Activated B cell treated with CpG ODN at 0.5 μM for 24 hours (primary cell): ENCODE data around the gene ATOX1. TPM values are rescaled to one million over a fixed set of nuclear protein-coding genes. Genes with fewer than 3 reads are reported as not detected.

Experiments
- ATAC-seq: fragments of 200-7000 bp; cut with Tn5 transposase; one replicate; pipeline ENCODE4 v1.10.0; 2021; ENCODE audit warnings: low read depth, mild to moderate bottlenecking, moderate library complexity
- CTCF ChIA-PET: fragments of 350-600 bp; sonication (Branson Sonifier 250); formaldehyde crosslinking; loops from one replicate; lab custom pipeline; 2021; ENCODE audit warnings: antibody characterized with exemption; lab: Charles Lee
- POLR2A ChIA-PET: fragments of 350-600 bp; sonication (Branson Sonifier 250); formaldehyde crosslinking; loops from one replicate; lab custom pipeline; 2021; ENCODE audit warnings: antibody characterized with exemption; lab: Charles Lee
- DNase-seq: peaks from one replicate; pipeline ENCODE4 v3.0.0; 2022
- H3K27ac Mint-ChIP-seq: one replicate; pipeline ENCODE4 v1.8.0; 2020; ENCODE audit warnings: mixed read lengths
- H3K27me3 Mint-ChIP-seq: one replicate; pipeline ENCODE4 v1.8.0; 2021; ENCODE audit warnings: mixed read lengths
- H3K36me3 Mint-ChIP-seq: one replicate; pipeline ENCODE4 v1.8.0; 2021; ENCODE audit warnings: low read depth, mixed read lengths
- H3K4me1 Mint-ChIP-seq: one replicate; pipeline ENCODE4 v1.8.0; 2021; ENCODE audit warnings: mixed read lengths
- H3K4me3 Mint-ChIP-seq: one replicate; pipeline ENCODE4 v1.8.0; 2020; ENCODE audit warnings: mild to moderate bottlenecking, mixed read lengths
- H3K9me3 Mint-ChIP-seq: one replicate; pipeline ENCODE4 v1.8.0; 2020; ENCODE audit warnings: mixed read lengths
- intact Hi-C: fragments of 100-400 bp; cut with micrococcal nuclease; formaldehyde crosslinking; loops from one replicate; pipeline ENCODE4 v1.15.1; 2024
- total RNA-seq: library from RNA; stranded (reverse); gene quantifications from 2 replicates; pipeline ENCODE4 v1.2.3, GENCODE V29; 2022
- TF ChIP-seq, protein P1 (sequence below): fragments of 200-600 bp; IDR thresholded peaks from one replicate; pipeline ENCODE4 v1.8.0; 2022; ENCODE audit warnings: antibody characterized with exemption, mild to moderate bottlenecking

The ATOX1 gene
- total RNA-seq, 1 donor from 2014 or later = 66.6 TPM

DNA sequence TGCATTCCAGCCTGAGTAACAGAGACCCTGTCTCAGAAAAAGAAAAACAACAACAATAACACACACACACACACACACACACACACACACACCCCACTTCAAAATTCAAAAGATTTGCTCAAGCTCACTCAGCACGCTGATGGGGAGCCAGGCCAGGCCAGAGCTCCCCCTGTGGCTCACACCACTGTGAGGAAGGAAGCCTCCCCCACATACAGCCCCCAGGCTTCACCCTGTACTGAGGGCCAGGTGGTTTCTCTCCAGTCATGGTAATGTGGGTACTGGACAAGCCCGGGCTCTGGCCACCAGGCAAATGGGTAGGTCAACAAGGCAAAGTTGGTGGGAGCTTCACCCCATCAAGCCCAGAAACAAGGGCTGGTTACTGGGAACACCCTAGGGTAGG, 19.0 kb downstream of the ATOX1 start:
- intact Hi-C loops = no loop called here
- ATAC-seq (no peak), DNase-seq (no peak)
- ChIA-PET POLR2A (interaction anchor here (0.5 to 4.3 kb wide), 2 partner anchors 12 to 32 kb away, joined by 7 to 33 read pairs; partner anchors contain the start of gene G3BP1), CTCF (interaction anchor here (0.7 to 10.4 kb wide), 9 partner anchors 12 to 498 kb away, joined by 3 to 223 read pairs (median 12); partner anchors contain the start of gene G3BP1)
- Mint-ChIP-seq H3K4me3 (no peak overlapping the region), H3K27ac (no peak overlapping the region), H3K27me3 (no peaks in the 10 kb centered on the region), H3K36me3 (peaks cover 40% of the 10 kb centered on the region), H3K9me3 (no peaks in the 10 kb centered on the region), H3K4me1 (peaks cover 8% of the 10 kb centered on the region)
- TF ChIP-seq, protein P1, sequence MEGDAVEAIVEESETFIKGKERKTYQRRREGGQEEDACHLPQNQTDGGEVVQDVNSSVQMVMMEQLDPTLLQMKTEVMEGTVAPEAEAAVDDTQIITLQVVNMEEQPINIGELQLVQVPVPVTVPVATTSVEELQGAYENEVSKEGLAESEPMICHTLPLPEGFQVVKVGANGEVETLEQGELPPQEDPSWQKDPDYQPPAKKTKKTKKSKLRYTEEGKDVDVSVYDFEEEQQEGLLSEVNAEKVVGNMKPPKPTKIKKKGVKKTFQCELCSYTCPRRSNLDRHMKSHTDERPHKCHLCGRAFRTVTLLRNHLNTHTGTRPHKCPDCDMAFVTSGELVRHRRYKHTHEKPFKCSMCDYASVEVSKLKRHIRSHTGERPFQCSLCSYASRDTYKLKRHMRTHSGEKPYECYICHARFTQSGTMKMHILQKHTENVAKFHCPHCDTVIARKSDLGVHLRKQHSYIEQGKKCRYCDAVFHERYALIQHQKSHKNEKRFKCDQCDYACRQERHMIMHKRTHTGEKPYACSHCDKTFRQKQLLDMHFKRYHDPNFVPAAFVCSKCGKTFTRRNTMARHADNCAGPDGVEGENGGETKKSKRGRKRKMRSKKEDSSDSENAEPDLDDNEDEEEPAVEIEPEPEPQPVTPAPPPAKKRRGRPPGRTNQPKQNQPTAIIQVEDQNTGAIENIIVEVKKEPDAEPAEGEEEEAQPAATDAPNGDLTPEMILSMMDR = no peak

DNA sequence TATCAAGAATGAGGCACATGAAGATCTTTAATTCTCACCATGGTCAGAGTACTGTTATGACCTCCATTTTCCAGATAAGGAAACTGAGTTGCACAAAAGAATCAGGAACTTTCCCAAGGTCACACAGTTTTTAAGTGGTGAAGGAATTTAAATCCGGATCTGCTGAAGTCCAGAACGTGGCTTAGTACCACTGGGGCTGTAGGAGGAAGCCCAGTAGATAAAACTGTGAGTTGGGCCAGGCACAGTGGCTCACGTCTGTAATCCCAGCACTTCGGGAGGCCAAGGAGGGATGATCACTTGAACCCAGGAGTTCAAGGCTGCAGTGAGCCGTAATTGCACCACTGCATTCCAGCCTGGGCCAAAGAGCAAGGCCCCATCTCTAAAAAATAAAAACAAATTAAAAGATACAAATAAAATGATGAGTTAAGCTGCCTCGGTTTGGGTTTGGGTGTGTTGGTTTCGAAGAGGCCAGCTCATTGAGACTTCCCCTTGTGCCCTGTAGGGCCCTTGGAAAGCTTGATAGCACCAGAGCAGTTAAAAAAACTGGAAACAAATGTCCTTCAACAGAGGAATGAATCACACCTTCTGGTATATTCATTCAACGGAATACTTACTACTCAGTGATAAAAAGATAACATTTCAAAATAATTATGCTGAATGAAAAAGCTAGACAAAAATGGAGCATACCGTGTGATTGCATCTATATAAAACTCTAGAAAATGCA, 20.1 kb downstream of the ATOX1 start:
- CTCF ChIA-PET = interaction anchor here (3.3 to 10.4 kb wide), 3 partner anchors 18 to 86 kb away, joined by 19 to 223 read pairs (median 36); no protein-coding TSS in a partner anchor
- TF ChIP-seq, protein P1 = no peak
- H3K9me3 Mint-ChIP-seq = no peaks in the 10 kb centered on the region

DNA sequence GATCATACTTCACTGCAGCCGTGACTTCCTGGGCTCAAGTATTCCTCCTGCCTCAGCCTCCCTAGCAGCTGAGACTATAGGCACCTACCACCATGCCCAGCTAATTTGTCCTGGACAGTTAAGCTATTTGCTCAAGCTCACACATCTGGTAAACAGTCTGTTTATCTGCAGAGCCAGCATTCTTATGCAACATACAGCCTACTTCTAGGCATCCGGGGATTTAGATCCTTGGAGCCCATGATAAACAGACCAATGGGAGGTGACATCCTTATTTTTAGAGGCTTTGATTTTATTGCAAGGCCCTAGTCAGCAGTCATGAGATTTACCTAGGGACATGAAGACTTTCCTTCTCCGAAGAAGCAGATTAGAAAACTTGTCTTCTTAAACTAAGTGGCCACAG, 21.0 kb downstream of the ATOX1 start:
- intact Hi-C loops = no loop called here
- no peak for ATAC-seq
- TF ChIP-seq, protein P1 = no peak
- no peak overlapping the region for H3K4me3 Mint-ChIP-seq
- no peaks in the 10 kb centered on the region for H3K9me3 Mint-ChIP-seq
- ChIA-PET POLR2A (no interaction called here), CTCF (interaction anchor here (10.4 kb wide), 1 partner anchor 77 kb away, joined by 223 read pairs; no protein-coding TSS in a partner anchor)
- no peak for DNase-seq
- H3K4me1 Mint-ChIP-seq = peaks cover 5% of the 10 kb centered on the region
- no peaks in the 10 kb centered on the region for H3K27me3 Mint-ChIP-seq
- no peak overlapping the region for H3K27ac Mint-ChIP-seq
- H3K36me3 Mint-ChIP-seq = peaks cover 35% of the 10 kb centered on the region

More for the DNA sequence above, 20.1 kb downstream of the ATOX1 start:
- Mint-ChIP-seq H3K27ac (no peak overlapping the region), H3K27me3 (no peaks in the 10 kb centered on the region), H3K4me1 (peaks cover 8% of the 10 kb centered on the region), H3K36me3 (peaks cover 37% of the 10 kb centered on the region), H3K4me3 (no peak overlapping the region)
- DNase-seq = no peak
- POLR2A ChIA-PET = interaction anchor here (0.6 to 4.3 kb wide), 2 partner anchors 33 to 35 kb away, joined by 3 to 33 read pairs; partner anchors contain the start of gene G3BP1
- ATAC-seq = no peak
- intact Hi-C loops = no loop called here

DNA sequence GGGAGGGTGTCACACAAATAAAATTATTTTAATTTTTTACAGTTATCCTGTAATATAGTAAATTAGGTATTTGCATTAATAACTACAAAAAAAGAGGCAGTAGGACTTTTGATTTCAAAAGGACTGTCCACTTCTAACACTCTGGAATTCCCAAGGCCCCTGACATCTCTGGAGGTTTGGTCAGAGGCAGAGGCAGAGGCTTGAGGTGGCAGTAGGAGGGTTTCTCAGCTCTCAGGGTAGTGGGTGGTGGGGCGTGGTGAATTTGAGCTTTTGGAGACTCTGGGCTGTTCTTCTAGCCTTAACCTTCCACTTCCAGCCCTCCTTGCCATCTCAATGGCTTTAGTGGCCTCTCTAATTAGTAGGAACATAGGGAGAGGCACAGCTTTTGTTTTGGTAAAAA, 22.8 kb downstream of the ATOX1 start:
- ATAC-seq (no peak), DNase-seq (no peak)
- H3K27me3 Mint-ChIP-seq = no peaks in the 10 kb centered on the region
- H3K36me3 Mint-ChIP-seq = peaks cover 29% of the 10 kb centered on the region
- intact Hi-C loops = no loop called here
- ChIA-PET POLR2A (interaction anchor here (0.7 kb wide), 1 partner anchor 73 kb away, joined by 3 read pairs; no protein-coding TSS in a partner anchor), CTCF (interaction anchor here (1.2 to 1.5 kb wide), 2 partner anchors 74 to 77 kb away, joined by 5 read pairs; no protein-coding TSS in a partner anchor)
- peaks cover 2% of the 10 kb centered on the region for H3K4me1 Mint-ChIP-seq
- H3K9me3 Mint-ChIP-seq = no peaks in the 10 kb centered on the region
- H3K4me3 Mint-ChIP-seq = no peak overlapping the region
- TF ChIP-seq, protein P1 = no peak
- H3K27ac Mint-ChIP-seq = no peak overlapping the region

DNA sequence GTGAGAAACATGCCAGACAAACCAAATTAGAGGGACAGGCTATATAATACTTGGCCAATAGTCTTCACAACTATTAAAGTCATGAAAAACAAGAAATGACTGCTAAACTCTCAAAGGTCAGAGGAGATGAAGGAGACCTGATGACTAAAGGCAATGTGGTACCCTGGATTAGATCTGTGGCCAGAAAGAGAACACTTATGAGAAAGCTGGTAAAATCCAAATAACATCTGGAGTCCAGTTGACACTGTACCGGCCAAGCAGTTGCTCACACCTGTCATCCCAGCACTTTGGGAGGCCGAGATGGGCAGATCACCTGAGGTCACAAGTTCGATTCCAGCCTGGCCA, 24.4 kb downstream of the ATOX1 start:
- peaks cover 40% of the 10 kb centered on the region for H3K36me3 Mint-ChIP-seq
- no peak for ATAC-seq
- DNase-seq = no peak
- intact Hi-C loops = no loop called here
- H3K4me1 Mint-ChIP-seq = no peaks in the 10 kb centered on the region
- POLR2A ChIA-PET = no interaction called here
- TF ChIP-seq, protein P1 = no peak
- CTCF ChIA-PET = interaction anchor here (1.5 kb wide), 1 partner anchor 73 kb away, joined by 5 read pairs; no protein-coding TSS in a partner anchor
- no peaks in the 10 kb centered on the region for H3K27me3 Mint-ChIP-seq
- peaks cover 12% of the 10 kb centered on the region for H3K9me3 Mint-ChIP-seq
- H3K27ac Mint-ChIP-seq = no peak overlapping the region
- no peak overlapping the region for H3K4me3 Mint-ChIP-seq
